ENCODE data around the gene ADGRV1.

The ADGRV1 gene

DNA sequence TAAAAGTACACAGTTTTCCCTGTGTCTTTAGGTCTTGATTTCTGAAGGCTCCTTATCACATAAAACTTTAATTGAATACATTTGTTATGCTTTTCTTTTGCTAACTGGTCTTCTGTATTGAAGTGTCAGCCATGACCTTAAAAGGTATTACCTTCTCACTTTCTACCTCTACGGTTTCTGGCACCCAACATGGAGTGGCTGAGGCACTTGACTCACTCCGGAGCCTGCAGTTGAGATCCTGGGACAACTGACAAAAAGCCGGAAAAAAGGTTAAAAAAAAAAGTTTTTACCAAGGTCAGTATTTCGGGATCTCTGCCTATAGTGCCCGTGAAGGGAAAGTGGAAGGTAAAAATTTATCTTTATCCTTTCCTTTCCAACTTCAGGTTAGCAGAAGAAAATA is 627.5 kb downstream of the ADGRV1 start:
- DNase-seq = no peak

DNA sequence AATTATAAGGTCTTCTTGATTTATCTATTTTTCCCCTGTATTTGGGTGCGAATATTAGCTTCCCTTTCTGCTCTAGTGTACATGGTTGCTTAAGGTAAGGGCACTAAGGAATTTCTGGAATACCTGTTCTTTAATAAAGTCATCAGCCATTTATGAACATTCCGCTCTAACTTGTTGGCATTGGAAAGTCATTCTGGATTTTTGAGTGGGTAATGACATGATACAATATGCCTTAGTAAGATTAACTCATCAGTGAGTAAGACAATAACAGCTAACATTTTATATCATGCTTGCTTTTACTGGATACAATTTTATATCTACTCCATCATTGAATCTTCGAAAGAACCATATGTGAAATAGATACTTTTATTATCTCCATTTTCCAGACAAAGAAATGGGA is 628.4 kb downstream of the ADGRV1 start:
- no peak for DNase-seq

DNA sequence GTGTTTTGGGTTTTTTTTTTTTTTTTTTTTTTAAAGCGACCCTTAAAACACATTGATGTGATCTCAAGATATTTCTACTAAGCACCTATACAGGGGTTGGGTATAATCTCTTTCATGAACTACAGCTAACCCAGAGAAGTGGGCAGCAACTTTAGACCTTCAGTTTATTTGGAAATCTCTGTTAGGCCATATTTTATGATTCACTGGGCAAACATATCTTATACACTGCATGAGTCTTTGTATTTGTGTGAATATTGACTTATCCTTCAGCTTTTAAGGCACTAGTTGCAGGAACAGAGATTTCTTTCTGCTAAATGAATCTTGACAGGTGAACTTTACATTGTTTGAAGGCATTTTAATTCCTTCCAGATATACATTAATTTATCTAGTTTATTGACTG is 630.2 kb downstream of the ADGRV1 start:
- no peak for DNase-seq

DNA sequence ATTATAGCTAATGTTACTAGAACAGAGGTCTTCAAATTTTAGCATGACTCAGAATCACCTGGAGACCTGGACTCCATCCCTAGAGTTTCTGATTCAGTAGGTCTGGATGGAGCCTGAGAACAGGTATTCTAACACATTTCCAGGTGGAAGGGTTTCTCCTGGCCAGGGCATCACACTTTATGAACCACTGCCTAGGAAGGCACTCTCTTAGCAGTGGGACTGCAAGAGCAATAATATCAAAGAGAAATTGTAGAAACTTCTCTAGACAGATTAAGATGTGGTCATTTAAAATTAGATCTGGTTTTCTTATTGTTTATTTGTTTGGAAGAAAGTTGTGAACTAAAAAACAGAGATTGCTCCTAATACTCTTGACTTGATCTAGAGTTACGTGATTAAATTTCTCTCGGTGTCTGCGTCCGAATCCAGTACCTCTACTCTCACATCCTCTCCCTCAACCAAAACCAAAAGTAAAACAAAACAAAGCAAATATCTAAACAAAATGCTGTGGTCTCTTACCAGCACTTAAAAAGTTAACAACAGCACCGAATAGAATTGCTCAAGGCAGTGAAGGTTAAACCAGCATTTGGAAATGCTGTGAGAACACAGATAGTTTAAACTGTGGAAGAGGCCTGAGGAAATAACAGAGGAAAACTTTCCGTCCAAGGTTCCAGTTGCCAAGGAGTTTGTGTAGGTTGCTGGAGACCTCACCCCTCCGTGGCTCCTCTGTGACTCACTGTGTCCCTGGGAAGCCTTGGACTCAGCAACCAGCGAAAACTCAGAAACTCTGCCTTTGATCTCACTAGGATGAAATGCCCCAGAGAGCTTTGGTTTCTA is 631.1 kb downstream of the ADGRV1 start:
- DNase-seq = no peak

DNA sequence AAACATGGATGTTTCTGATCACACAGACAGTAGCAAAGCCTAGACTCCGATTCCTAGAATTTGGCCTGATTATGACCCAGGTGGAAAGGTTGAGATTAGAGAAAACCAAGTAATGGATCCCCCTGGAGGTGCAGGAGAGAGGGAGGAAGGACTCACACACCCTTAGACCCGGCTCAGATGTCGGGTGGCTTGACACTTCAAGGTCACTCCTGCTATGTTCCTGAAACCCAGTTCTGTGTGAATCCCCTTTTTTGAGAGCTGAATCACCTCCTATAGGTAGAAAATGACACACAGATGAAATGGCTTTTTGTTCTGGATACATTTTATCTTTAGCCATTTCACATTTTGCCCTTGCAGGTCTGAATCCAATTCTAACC is 631.7 kb downstream of the ADGRV1 start:
- DNase-seq = no peak

DNA sequence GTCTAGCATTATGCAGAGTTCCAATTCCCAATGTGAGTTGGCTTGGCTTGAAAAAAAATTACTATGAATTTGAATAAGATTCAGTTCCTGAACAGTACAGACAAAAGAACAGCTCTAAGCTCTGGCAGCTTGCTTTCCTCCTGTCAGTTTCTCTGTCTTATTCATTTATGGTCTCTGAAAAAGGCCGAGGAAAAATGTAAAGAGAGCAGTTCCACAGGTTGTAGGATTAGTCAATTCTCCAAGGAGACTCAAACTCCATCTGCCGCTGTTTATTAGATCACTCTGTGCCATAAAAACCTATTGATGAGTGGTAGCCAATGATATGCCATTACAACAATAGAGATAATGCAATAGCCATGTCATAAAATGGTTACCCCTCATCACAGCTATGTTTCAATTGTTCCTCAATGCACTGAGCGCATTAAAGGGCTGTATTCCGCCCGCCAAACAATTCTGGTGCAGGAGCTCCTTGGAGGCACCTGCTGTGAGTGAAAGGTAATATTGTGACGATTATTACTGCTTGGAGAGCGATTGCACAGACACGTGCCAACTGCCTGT is 636.3 kb downstream of the ADGRV1 start:
- no peak for DNase-seq

DNA sequence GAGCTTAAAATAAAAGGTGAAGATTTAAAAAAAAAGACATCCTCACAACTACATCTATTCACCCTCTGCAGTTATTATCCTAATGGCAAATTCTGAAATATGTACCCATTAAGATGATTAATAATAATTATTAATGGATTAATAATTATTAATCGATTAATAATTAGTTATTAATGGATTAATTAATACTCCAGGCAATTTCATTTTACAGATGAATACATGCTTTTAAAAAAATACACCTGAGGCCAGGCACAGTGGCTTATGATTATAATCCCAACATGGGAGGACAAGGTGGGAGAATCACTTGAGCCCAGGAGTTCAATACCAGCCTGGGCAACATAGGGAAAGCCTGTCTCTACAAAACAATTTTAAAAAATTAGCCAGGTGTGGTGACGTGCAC is 642.1 kb downstream of the ADGRV1 start:
- no peak for DNase-seq

DNA sequence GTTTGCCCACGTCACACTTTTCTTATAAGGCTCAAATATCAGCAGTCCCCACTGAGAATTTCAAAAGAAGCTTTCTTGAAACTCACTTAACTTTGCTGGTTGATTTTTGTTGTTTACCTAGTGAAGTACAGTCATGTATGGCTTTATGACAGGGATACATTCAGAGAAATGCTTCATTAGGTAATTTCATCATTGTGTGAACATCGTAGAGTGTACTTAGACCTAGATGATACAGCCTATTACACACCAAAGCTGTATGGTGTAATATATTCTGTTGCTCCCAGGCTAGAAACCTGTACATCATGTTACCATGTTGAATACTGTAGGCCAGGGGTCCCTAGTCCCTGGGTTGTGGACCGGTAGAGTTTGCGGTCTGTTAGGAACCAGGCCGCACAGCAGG is 647.5 kb downstream of the ADGRV1 start:
- no peak for DNase-seq

DNA sequence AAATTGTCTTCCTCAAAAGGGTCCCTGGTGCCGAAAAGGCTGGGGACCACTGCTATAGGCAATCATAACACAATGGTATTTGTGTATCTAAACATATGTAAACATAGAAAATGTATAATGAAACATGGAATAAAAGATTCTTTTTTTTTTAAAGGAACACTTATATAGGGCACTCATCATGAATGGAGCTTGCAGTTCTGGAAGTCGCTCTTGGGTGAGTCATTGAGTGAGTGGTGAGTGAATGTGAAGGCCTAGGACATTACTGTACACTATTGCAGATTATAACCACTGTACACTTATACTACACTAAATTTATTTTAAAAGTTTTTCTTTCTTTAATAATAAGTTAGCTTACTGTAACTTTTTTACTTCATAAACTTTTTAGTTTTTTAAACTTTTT is 648.1 kb downstream of the ADGRV1 start:
- DNase-seq = no peak

DNA sequence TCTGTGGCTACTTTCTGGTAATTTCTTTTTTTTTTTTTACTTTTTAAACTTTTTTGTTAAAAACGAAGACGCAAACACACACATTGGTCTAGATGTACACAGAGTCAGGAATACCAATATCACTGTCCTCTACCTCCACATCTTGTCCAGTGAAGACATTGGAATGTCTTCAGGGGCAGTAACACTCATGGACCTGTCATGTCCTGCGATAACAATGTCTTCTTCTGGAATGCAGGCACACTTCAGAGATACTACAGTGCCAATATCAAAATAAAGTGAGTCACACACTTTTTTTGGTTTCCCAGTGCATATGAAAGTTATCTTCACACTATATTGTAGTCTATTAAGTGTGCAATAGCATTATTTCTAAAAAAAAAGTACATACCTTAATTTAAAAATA is 648.7 kb downstream of the ADGRV1 start:
- DNase-seq = no peak

DNA sequence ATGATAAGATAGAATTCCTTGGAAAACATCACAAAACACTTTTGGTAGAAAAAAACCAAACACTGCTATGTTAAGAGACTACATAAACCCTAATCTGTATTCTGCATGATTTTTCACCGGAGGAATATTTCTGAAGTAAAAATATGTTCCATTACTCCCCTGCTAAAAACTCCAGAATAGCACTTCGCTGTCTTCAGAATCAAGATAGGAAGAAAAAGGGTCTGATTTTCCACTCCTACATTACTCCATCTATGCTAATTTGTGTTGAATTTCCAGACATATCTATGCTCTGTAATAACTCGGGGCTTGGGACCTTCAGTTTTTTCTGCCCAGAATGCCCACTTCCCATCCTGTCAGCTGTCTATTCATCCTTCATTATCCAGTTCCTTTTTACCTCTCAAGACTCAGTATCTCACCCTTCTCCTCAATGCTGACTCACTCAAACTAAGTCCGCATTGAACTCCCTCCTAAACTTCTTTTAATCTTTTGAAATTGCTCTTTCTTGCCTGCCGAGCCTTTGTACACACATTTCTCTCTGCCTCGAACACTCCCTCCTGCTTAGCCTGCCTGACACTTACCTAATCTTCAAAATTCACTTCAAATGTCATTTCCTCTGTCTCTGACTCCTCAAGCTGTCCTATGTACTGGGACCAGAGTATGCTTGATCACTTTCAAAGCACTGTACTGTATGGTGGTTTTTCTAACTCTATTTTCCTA is 653.6 kb downstream of the ADGRV1 start:
- no peak for DNase-seq

DNA sequence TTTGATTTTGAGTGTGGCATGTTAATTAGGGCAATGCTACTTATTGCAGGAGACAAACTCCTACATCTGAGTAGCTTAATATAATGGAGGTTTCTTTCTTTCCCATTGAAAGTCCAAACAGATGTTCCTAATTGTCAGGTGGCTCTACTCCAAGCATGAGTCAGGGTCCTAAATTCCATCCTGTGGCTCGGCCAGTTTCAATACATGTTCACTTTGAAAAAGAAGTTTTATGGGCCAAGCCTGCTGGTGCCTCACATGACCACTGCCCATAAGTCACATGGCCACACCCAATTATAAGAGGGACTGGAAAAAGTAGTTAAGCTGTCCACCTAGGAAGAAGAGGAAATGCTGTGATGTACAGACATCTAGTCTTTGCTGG is 654.1 kb downstream of the ADGRV1 start:
- no peak for DNase-seq
